Ascending aorta (tissue), 2 donors: ENCODE results near the gene SYTL5. TPM values are rescaled to one million over a fixed set of nuclear protein-coding genes. Genes with fewer than 3 reads are reported as not detected.

Experiments
- DNase-seq, 2 donors: peaks; one replicate each; pipeline ENCODE4 v3.0.0-alpha.2; 2019; ENCODE audit warnings: low spot score in 2 of 2
- H3K27ac ChIP-seq, 2 donors: fragments of 200-600 bp; sonication (generic); one replicate each; pipeline ENCODE4 v1.5.1; 2016 to 2017; ENCODE audit warnings: mild to moderate bottlenecking in 1 of 2
- H3K27me3 ChIP-seq: fragments of 200-600 bp; sonication (generic); one replicate; pipeline ENCODE4 v1.5.1; 2017
- H3K36me3 ChIP-seq, 2 donors: fragments of 200-600 bp; sonication (generic); one replicate each; pipeline ENCODE4 v1.5.1; 2016
- H3K4me1 ChIP-seq, 2 donors: fragments of 200-600 bp; sonication (generic); one replicate each; pipeline ENCODE4 v1.5.1; 2016 to 2017; ENCODE audit warnings: mild to moderate bottlenecking in 1 of 2
- H3K4me3 ChIP-seq, 2 donors: fragments of 200-600 bp; sonication (generic); one replicate each; pipeline ENCODE4 v1.5.1; 2016 to 2017; ENCODE audit warnings: mild to moderate bottlenecking in 1 of 2
- H3K9me3 ChIP-seq, 2 donors: fragments of 200-600 bp; sonication (generic); one replicate each; pipeline ENCODE4 v1.5.1; 2016
- intact Hi-C: fragments of 100-400 bp; cut with DNase I; formaldehyde crosslinking; loops from one replicate; pipeline ENCODE4 v1.15.1; 2023
- total RNA-seq: library from RNA; depleted of rRNA; stranded (reverse); fragments of >200 nt; gene quantifications from one replicate; pipeline ENCODE4 v1.1.0, GENCODE V29; 2016
- TF ChIP-seq, protein P1 (sequence below), 3 experiments: fragments of 200-600 bp in 2 of 3; fragments of 450-650 bp in 1 of 3; sonication (generic) in 2 of 3; IDR thresholded peaks; one replicate each; pipeline ENCODE4 v1.5.1; 2016 to 2019; ENCODE audit warnings: antibody characterized with exemption in 3 of 3, mild to moderate bottlenecking in 1 of 3, moderate library complexity in 1 of 3

Gene SYTL5
- total RNA-seq, 1 donor from 2014 or later = not detected

GRCh38 chrX:38126179-38126578 lies 119.8 kb downstream of the SYTL5 start:
- Histone ChIP-seq H3K4me3 (no peak overlapping the region), H3K27me3 (no peaks in the 10 kb centered on the region), H3K36me3 (no peaks in the 10 kb centered on the region), H3K4me1 (no peaks in the 10 kb centered on the region), H3K27ac (no peak overlapping the region), H3K9me3 (no peaks in the 10 kb centered on the region)
- intact Hi-C loops = no loop called here
- TF ChIP-seq, protein P1, sequence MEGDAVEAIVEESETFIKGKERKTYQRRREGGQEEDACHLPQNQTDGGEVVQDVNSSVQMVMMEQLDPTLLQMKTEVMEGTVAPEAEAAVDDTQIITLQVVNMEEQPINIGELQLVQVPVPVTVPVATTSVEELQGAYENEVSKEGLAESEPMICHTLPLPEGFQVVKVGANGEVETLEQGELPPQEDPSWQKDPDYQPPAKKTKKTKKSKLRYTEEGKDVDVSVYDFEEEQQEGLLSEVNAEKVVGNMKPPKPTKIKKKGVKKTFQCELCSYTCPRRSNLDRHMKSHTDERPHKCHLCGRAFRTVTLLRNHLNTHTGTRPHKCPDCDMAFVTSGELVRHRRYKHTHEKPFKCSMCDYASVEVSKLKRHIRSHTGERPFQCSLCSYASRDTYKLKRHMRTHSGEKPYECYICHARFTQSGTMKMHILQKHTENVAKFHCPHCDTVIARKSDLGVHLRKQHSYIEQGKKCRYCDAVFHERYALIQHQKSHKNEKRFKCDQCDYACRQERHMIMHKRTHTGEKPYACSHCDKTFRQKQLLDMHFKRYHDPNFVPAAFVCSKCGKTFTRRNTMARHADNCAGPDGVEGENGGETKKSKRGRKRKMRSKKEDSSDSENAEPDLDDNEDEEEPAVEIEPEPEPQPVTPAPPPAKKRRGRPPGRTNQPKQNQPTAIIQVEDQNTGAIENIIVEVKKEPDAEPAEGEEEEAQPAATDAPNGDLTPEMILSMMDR (IDR thresholded peaks at IDR 0.05) = no peak
- no peak for DNase-seq

- TF ChIP-seq, protein P1 (IDR thresholded peaks at IDR 0.05) = no peak
- no peak for DNase-seq
- Histone ChIP-seq H3K9me3 (no peaks in the 10 kb centered on the region), H3K4me3 (no peak overlapping the region), H3K36me3 (no peaks in the 10 kb centered on the region), H3K4me1 (no peaks in the 10 kb centered on the region), H3K27ac (no peak overlapping the region), H3K27me3 (no peaks in the 10 kb centered on the region)
- intact Hi-C loops = no loop called here
Measured at GRCh38 chrX:38127961-38128360, 121.6 kb downstream of the SYTL5 start.

GRCh38 chrX:38129366-38129765 lies 123.0 kb downstream of the SYTL5 start:
- H3K27ac ChIP-seq = no peak overlapping the region
- no peaks in the 10 kb centered on the region for H3K9me3 ChIP-seq
- DNase-seq = no peak
- no peaks in the 10 kb centered on the region for H3K27me3 ChIP-seq
- H3K4me3 ChIP-seq = no peak overlapping the region
- intact Hi-C loops = no loop called here
- TF ChIP-seq, protein P1 (IDR thresholded peaks at IDR 0.05) = no peak
- H3K4me1 ChIP-seq = no peaks in the 10 kb centered on the region
- no peaks in the 10 kb centered on the region for H3K36me3 ChIP-seq

GRCh38 chrX:38138157-38138891 lies 132.0 kb downstream of the SYTL5 start:
- H3K27ac ChIP-seq = no peak overlapping the region
- TF ChIP-seq, protein P1 (IDR thresholded peaks at IDR 0.05) = no peak
- no peaks in the 10 kb centered on the region for H3K36me3 ChIP-seq
- no peaks in the 10 kb centered on the region for H3K9me3 ChIP-seq
- intact Hi-C loops = no loop called here
- H3K4me1 ChIP-seq = peaks cover 0 to 6% of the 10 kb centered on the region in 2 donors
- no peak for DNase-seq
- H3K27me3 ChIP-seq = no peaks in the 10 kb centered on the region
- no peak overlapping the region for H3K4me3 ChIP-seq

GRCh38 chrX:38138900-38139299 lies 132.5 kb downstream of the SYTL5 start:
- no peak for DNase-seq
- Histone ChIP-seq H3K4me3 (no peak overlapping the region), H3K27me3 (no peaks in the 10 kb centered on the region), H3K27ac (no peak overlapping the region), H3K9me3 (no peaks in the 10 kb centered on the region), H3K4me1 (peaks cover 0 to 6% of the 10 kb centered on the region in 2 donors), H3K36me3 (no peaks in the 10 kb centered on the region)
- intact Hi-C loops = no loop called here
- TF ChIP-seq, protein P1 (IDR thresholded peaks at IDR 0.05) = no peak
